HG02885 (cell line): ENCODE measurements around the gene FAM83G.
"Not testable (repeated sequence)": the region's sequence is repeated elsewhere in the genome, so short reads cannot be mapped to it uniquely, and the experiment has no call there.

Experiments
- ATAC-seq: cut with Tn5 transposase; IDR thresholded peaks from one replicate; pipeline ENCODE4 v1.9.1; 2021; ENCODE audit warnings: mild to moderate bottlenecking; ENCODE audit not compliant: unreplicated experiment, poor library complexity

FAM83G gene

GRCh38 chr17:19004421-19005136 is at the start of gene FAM83G:
FAM83G (minus strand) TSS chr17:19004764; CDS start chr17:19004041, 723 bp downstream.
- peak; percentile 70 for ATAC-seq

GRCh38 chr17:19048826-19049225 is 44.3 kb upstream of the FAM83G start:
- ATAC-seq = not testable (repeated sequence)

- not testable (repeated sequence) for ATAC-seq
Measured at GRCh38 chr17:19047510-19047909, 42.9 kb upstream of the FAM83G start.

GRCh38 chr17:19046782-19047375 is 42.3 kb upstream of the FAM83G start, which contains the start of gene GRAP:
GRAP (minus strand) TSS chr17:19046957; CDS start chr17:19046926, 31 bp downstream.
- ATAC-seq = peak; percentile 35

GRCh38 chr17:19044643-19045042 is 40.1 kb upstream of the FAM83G start:
- not testable (repeated sequence) for ATAC-seq

- peak; percentile 41 for ATAC-seq
Measured at GRCh38 chr17:19043032-19043431, 38.5 kb upstream of the FAM83G start.

GRCh38 chr17:19042369-19042768 is 37.8 kb upstream of the FAM83G start:
- not testable (repeated sequence) for ATAC-seq

GRCh38 chr17:19041871-19042270 is 37.3 kb upstream of the FAM83G start:
- not testable (repeated sequence) for ATAC-seq

- ATAC-seq = not testable (repeated sequence)
Measured at GRCh38 chr17:19040350-19040749, 35.8 kb upstream of the FAM83G start.

GRCh38 chr17:19038730-19039129 is 34.2 kb upstream of the FAM83G start:
- not testable (repeated sequence) for ATAC-seq

GRCh38 chr17:19038007-19038406 is 33.4 kb upstream of the FAM83G start:
- ATAC-seq = not testable (repeated sequence)

- ATAC-seq = not testable (repeated sequence)
Measured at GRCh38 chr17:19037547-19037946, 33.0 kb upstream of the FAM83G start.

GRCh38 chr17:19036186-19036585 is 31.6 kb upstream of the FAM83G start:
- not testable (repeated sequence) for ATAC-seq

- ATAC-seq = peak; percentile 66
Measured at GRCh38 chr17:19032377-19032988, 27.9 kb upstream of the FAM83G start.

- peak; percentile 52 for ATAC-seq
Measured at GRCh38 chr17:19031729-19032128, 27.2 kb upstream of the FAM83G start.

GRCh38 chr17:19030771-19031449 is 26.3 kb upstream of the FAM83G start:
- ATAC-seq = not testable (repeated sequence)

- ATAC-seq = not testable (repeated sequence)
Measured at GRCh38 chr17:19029740-19030139, 25.2 kb upstream of the FAM83G start.

- ATAC-seq = not testable (repeated sequence)
Measured at GRCh38 chr17:19028671-19029070, 24.1 kb upstream of the FAM83G start.

- ATAC-seq = no peak
Measured at GRCh38 chr17:19024101-19025078, 19.8 kb upstream of the FAM83G start.
